Adrenal gland (tissue), 5 donors: ENCODE results near the gene SPRY2.

Experiments used
- CTCF ChIP-seq, 6 experiments: fragments of 450-650 bp in 4 of 6; fragments of 200-600 bp in 2 of 6; sonication (generic) in 1 of 6; IDR thresholded peaks; 1 replicate in 5 of 6; 2 replicates in 1 of 6; pipeline versions ENCODE4 v1.5.1 to v1.8.0; 2016 to 2021; ENCODE audit warnings: antibody characterized with exemption in 6 of 6, mild to moderate bottlenecking in 2 of 6, moderate library complexity in 1 of 6
- POLR2A ChIP-seq, 2 donors: fragments of 450-650 bp; IDR thresholded peaks; one replicate each; pipeline ENCODE4 v1.6.1; 2017; ENCODE audit warnings: antibody characterized with exemption in 2 of 2, mild to moderate bottlenecking in 2 of 2, moderate library complexity in 1 of 2
- donor health status: DM: no; HTN: no; CAD: no.

GRCh38 chr13:80313668-80314256, 27.2 kb downstream of the SPRY2 start:
- TF ChIP-seq CTCF (IDR thresholded peaks at IDR 0.05) (no peak), POLR2A (IDR thresholded peaks at IDR 0.05) (no peak)
